ENCODE measurements around the gene ARID1B. TPM values are rescaled to one million over a fixed set of nuclear protein-coding genes. Genes with fewer than 3 reads are reported as not detected.

Gene ARID1B
- total RNA-seq, 2 donors from 2014 or later: 65.1 to 99.4 TPM

GRCh38 chr6:156773935-156774852 lies 3.0 kb upstream of the ARID1B start:
- TF ChIP-seq POLR2AphosphoS5 (IDR thresholded peaks at IDR 0.05) (no peak), CTCF (IDR thresholded peaks at IDR 0.05) (no peak), POLR2A (IDR thresholded peaks at IDR 0.05) (no peak)
- Histone ChIP-seq H3K4me1 (replicated peaks) (no peaks in the 10 kb centered on the region), H3K9me3 (no peaks in the 10 kb centered on the region), H3K27me3 (replicated peaks; ENCODE audit: insufficient read depth) (no peaks in the 10 kb centered on the region), H3K4me3 (no peak overlapping the region), H3K36me3 (no peaks in the 10 kb centered on the region), H3K27ac (peak overlapping the region; percentile 97 to 100)
- WGBS: 35% methylated on average over 15 of the region's 15 CpGs
- DNase-seq (ENCODE audit: low spot score): no peak
- intact Hi-C loops (cut with DNase I): loop anchor here (5.0 kb wide), 1 partner anchor 212 kb away; no protein-coding TSS in a partner anchor

GRCh38 chr6:156774863-156775405 lies 2.2 kb upstream of the ARID1B start:
- Histone ChIP-seq H3K27me3 (replicated peaks; ENCODE audit: insufficient read depth) (no peaks in the 10 kb centered on the region), H3K4me3 (no peak overlapping the region), H3K36me3 (no peaks in the 10 kb centered on the region), H3K9me3 (no peaks in the 10 kb centered on the region), H3K27ac (peak overlapping the region; percentile 97 to 100), H3K4me1 (replicated peaks) (no peaks in the 10 kb centered on the region)
- DNase-seq (ENCODE audit: low spot score): peak; percentile 15
- 28% methylated on average over 5 of the region's 5 CpGs for WGBS
- intact Hi-C loops (cut with DNase I): loop anchor here (5.0 kb wide), 2 partner anchors 213 to 407 kb away; no protein-coding TSS in a partner anchor
- TF ChIP-seq POLR2AphosphoS5 (IDR thresholded peaks at IDR 0.05) (no peak), CTCF (IDR thresholded peaks at IDR 0.05) (peak in 1 of 4 experiments; percentile 42), POLR2A (IDR thresholded peaks at IDR 0.05) (no peak)

GRCh38 chr6:156775717-156776116 lies 1.5 kb upstream of the ARID1B start:
- Histone ChIP-seq H3K9me3 (no peaks in the 10 kb centered on the region), H3K4me1 (replicated peaks) (no peaks in the 10 kb centered on the region), H3K4me3 (no peak overlapping the region), H3K36me3 (no peaks in the 10 kb centered on the region), H3K27ac (peak overlapping the region; percentile 97 to 100), H3K27me3 (replicated peaks; ENCODE audit: insufficient read depth) (no peaks in the 10 kb centered on the region)
- intact Hi-C loops (cut with DNase I): loop anchor here (2.0 to 5.0 kb wide), 3 partner anchors 55 to 407 kb away; no protein-coding TSS in a partner anchor
- WGBS: 27% methylated on average over 5 of the region's 5 CpGs
- no peak for DNase-seq (ENCODE audit: low spot score)
- TF ChIP-seq CTCF (IDR thresholded peaks at IDR 0.05) (no peak), POLR2AphosphoS5 (IDR thresholded peaks at IDR 0.05) (no peak), POLR2A (IDR thresholded peaks at IDR 0.05) (no peak)

GRCh38 chr6:156776470-156776839 lies 723 bp upstream of the ARID1B start:
- 0% methylated on average over 8 of the region's 8 CpGs for WGBS
- H3K27ac ChIP-seq: peak overlapping the region; percentile 97 to 100
- H3K27me3 ChIP-seq (replicated peaks; ENCODE audit: insufficient read depth): no peaks in the 10 kb centered on the region
- intact Hi-C loops (cut with DNase I): loop anchor here (2.0 to 5.0 kb wide), 3 partner anchors 56 to 406 kb away; no protein-coding TSS in a partner anchor
- TF ChIP-seq CTCF (IDR thresholded peaks at IDR 0.05) (no peak), POLR2AphosphoS5 (IDR thresholded peaks at IDR 0.05) (peak; percentile 32)
- peak overlapping the region; percentile 61 to 82 for H3K4me3 ChIP-seq
- H3K9me3 ChIP-seq: no peaks in the 10 kb centered on the region
- no peaks in the 10 kb centered on the region for H3K4me1 ChIP-seq (replicated peaks)
- H3K36me3 ChIP-seq: no peaks in the 10 kb centered on the region
- DNase-seq (ENCODE audit: low spot score): peak; percentile 20

All from prostate gland (tissue), 2 donors.